Neural crest cell (in vitro differentiated cells): ENCODE results near the gene FSIP2. TPM values are rescaled to one million over a fixed set of nuclear protein-coding genes. Genes with fewer than 3 reads are reported as not detected.

Source experiments
- DNase-seq: peaks from one replicate; pipeline ENCODE4 v3.0.0; 2021; ENCODE audit warnings: low read depth, mixed read lengths, low spot score
- H3K27ac Mint-ChIP-seq: one replicate; pipeline ENCODE4 v1.8.0; 2021; ENCODE audit warnings: mild to moderate bottlenecking, mixed read lengths; ENCODE audit not compliant: unreplicated experiment
- H3K27me3 Mint-ChIP-seq: 2 replicates; pipeline ENCODE4 v1.8.0; 2021; ENCODE audit warnings: low read depth, mild to moderate bottlenecking, mixed read lengths
- H3K36me3 Mint-ChIP-seq: 2 replicates; pipeline ENCODE4 v1.8.0; 2021; ENCODE audit warnings: low read depth, mild to moderate bottlenecking, mixed read lengths
- H3K4me1 Mint-ChIP-seq: 2 replicates; pipeline ENCODE4 v1.8.0; 2021; ENCODE audit warnings: mixed read lengths
- H3K4me3 Mint-ChIP-seq: one replicate; pipeline ENCODE4 v1.8.0; 2021; ENCODE audit warnings: mild to moderate bottlenecking, mixed read lengths
- H3K9me3 Mint-ChIP-seq: 2 replicates; pipeline ENCODE4 v1.8.0; 2021; ENCODE audit warnings: mixed read lengths
- CTCF ChIP-seq: fragments of 200-600 bp; sonication (generic); conservative IDR thresholded peaks from 2 replicates; pipeline ENCODE4 v1.5.0; 2021; ENCODE audit warnings: antibody characterized with exemption, mild to moderate bottlenecking
- total RNA-seq: library from RNA; stranded (reverse); gene quantifications from 2 replicates; pipeline ENCODE4 v1.2.1, GENCODE V29; 2021

Gene FSIP2
- total RNA-seq, 1 donor from 2014 or later = 8.0 TPM

GRCh38 chr2:185811580-185811979, 73.0 kb downstream of the FSIP2 start:
- Mint-ChIP-seq H3K27ac (no peak overlapping the region), H3K36me3 (peaks cover 34% of the 10 kb centered on the region), H3K4me3 (no peak overlapping the region), H3K27me3 (no peaks in the 10 kb centered on the region), H3K4me1 (no peaks in the 10 kb centered on the region), H3K9me3 (peaks cover 13% of the 10 kb centered on the region)
- no peak for TF ChIP-seq CTCF
- DNase-seq = no peak

DNA sequence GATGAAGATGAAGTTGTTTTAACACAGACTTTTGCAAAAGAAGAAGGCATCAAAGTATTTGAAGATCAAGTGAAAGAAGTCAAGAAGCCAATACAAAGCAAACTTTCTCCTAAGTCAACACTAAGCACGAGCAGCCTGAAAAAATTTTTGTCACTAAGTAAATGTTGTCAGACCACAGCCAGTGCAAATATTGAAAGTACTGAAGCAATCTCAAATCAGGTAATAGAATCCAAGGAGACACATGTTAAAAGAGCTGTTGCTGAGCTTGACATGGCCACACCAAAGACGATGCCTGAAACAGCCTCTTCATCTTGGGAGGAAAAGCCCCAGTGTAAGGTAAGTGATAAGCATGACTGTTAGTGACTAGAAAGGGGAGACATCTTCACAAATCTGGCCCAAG, 75.1 kb downstream of the FSIP2 start:
- Mint-ChIP-seq H3K27me3 (no peaks in the 10 kb centered on the region), H3K36me3 (peaks cover 39% of the 10 kb centered on the region)
- no peak for TF ChIP-seq CTCF

GRCh38 chr2:185817991-185818390, 79.4 kb downstream of the FSIP2 start:
- Mint-ChIP-seq H3K27me3 (no peaks in the 10 kb centered on the region), H3K36me3 (peaks cover 32% of the 10 kb centered on the region), H3K9me3 (peaks cover 15% of the 10 kb centered on the region), H3K4me1 (no peaks in the 10 kb centered on the region), H3K27ac (no peak overlapping the region), H3K4me3 (no peak overlapping the region)
- no peak for DNase-seq
- no peak for TF ChIP-seq CTCF

More for the DNA sequence above, 75.1 kb downstream of the FSIP2 start:
- no peaks in the 10 kb centered on the region for H3K4me1 Mint-ChIP-seq
- no peak for DNase-seq
- H3K27ac Mint-ChIP-seq = no peak overlapping the region
- no peak overlapping the region for H3K4me3 Mint-ChIP-seq
- peaks cover 15% of the 10 kb centered on the region for H3K9me3 Mint-ChIP-seq

DNA sequence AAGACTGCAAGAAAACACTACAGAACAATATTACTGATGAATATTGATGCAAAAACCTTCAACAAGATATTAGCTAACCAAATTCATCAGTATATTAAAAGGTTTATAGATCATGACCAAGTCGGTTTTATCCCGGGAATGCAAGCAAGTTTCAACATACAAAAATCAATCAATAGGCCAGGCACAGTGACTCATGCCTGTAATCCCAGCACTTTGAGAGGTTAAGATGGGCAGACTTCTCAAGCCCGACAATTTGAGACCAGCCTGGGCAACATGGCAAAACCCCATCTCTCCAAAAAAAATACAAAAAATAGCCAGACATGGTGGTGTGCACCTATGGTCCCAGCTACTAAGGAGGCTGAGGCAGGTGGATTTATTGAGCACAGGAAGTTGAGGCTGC, 82.9 kb downstream of the FSIP2 start:
- peaks cover 9% of the 10 kb centered on the region for H3K9me3 Mint-ChIP-seq
- no peaks in the 10 kb centered on the region for H3K27me3 Mint-ChIP-seq
- H3K27ac Mint-ChIP-seq = no peak overlapping the region
- H3K36me3 Mint-ChIP-seq = peaks cover 19% of the 10 kb centered on the region
- no peak overlapping the region for H3K4me3 Mint-ChIP-seq
- DNase-seq = no peak
- H3K4me1 Mint-ChIP-seq = no peaks in the 10 kb centered on the region
- no peak for TF ChIP-seq CTCF

DNA sequence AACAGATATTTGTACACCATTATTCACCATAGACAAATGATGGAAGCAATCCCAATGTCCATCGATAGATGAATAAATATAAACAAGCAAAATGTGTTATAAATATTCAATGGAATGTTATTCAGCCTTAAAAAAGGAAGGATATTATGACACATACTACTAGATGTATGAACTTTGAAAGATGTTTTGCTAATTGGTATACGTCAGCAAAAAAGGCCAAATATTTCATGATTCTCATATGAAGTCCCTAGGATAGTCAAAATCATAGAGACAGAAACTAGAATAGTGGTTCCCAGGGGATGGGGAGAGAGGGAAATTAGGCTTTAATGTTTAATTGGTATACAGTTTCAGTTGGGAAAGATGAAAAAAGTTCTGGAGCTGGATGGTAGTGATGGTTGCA, 85.2 kb downstream of the FSIP2 start:
- Mint-ChIP-seq H3K9me3 (peaks cover 6% of the 10 kb centered on the region), H3K36me3 (peaks cover 7% of the 10 kb centered on the region), H3K4me1 (no peaks in the 10 kb centered on the region), H3K4me3 (no peak overlapping the region), H3K27ac (no peak overlapping the region), H3K27me3 (no peaks in the 10 kb centered on the region)
- TF ChIP-seq CTCF = no peak
- DNase-seq = no peak

GRCh38 chr2:185825557-185825956, 87.0 kb downstream of the FSIP2 start:
- no peak for DNase-seq
- Mint-ChIP-seq H3K9me3 (peaks cover 3% of the 10 kb centered on the region), H3K27ac (no peak overlapping the region), H3K4me3 (no peak overlapping the region), H3K36me3 (peaks cover 7% of the 10 kb centered on the region), H3K27me3 (no peaks in the 10 kb centered on the region), H3K4me1 (no peaks in the 10 kb centered on the region)
- TF ChIP-seq CTCF = no peak
